ENCODE results near the gene MGAT4A. TPM values are rescaled to one million over a fixed set of nuclear protein-coding genes. Genes with fewer than 3 reads are reported as not detected.

Gene MGAT4A
- total and polyA plus RNA-seq, 2 of the 13 experiments (the other 11 are each of a cell fraction or from before 2014, with no cell fraction given), result 47.2 to 90.9 TPM

DNA sequence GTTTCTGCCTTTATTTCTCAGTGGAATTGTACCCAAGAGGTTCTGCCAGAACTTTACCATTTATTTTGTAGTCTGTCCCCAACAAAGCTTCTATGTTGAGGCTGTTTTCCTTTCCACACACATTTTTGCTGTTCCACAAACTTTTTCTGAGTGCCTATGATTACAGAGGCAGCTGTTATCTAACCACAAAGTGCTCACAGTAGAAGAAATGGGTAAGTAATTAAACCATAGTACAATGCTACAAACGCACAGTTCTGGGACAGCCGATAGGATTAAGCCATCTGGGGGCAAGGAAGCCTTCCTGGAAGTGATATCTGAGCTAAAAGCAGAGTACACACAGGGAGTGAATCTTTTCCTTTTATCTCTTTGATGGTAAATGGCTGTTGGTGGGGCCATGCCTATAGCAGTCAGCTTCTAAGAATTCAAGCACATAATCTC is 3.9 kb upstream of the MGAT4A start (continued):
- TF ChIP-seq ZBTB37 (CRISPR knock-in tag; IDR thresholded peaks at IDR 0.05), result peak; percentile 92
- TF ChIP-seq SP5 (CRISPR knock-in tag; IDR thresholded peaks at IDR 0.05; ENCODE audit: borderline replicate concordance, low read depth), result peak; percentile 63; the same call in 1 of the 2 replicates
- TF ChIP-seq ZNF512B (CRISPR knock-in tag; IDR thresholded peaks at IDR 0.05; ENCODE audit: borderline replicate concordance), result no peak
- TF ChIP-seq SATB2 (CRISPR knock-in tag; IDR thresholded peaks at IDR 0.05), result no peak
- TF ChIP-seq, protein P1, sequence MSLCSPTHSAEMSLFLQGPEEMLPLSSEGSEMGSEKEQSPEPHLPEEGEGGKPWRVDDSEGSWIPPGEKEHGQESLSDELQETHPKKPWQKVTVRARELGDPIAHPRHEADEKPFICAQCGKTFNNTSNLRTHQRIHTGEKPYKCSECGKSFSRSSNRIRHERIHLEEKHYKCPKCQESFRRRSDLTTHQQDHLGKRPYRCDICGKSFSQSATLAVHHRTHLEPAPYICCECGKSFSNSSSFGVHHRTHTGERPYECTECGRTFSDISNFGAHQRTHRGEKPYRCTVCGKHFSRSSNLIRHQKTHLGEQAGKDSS (CRISPR knock-in tag; IDR thresholded peaks at IDR 0.05; ENCODE audit: borderline replicate concordance, low read depth), result peak; percentile 78; the same call in 1 of the 2 replicates
- no peak for TF ChIP-seq ZNF136 (CRISPR knock-in tag; IDR thresholded peaks at IDR 0.05; ENCODE audit: low read depth)
- TF ChIP-seq ZNF609 (CRISPR knock-in tag; IDR thresholded peaks at IDR 0.05; ENCODE audit: borderline replicate concordance), result peak; percentile 84
- peak; percentile 83 for TF ChIP-seq PITX1 (CRISPR knock-in tag; IDR thresholded peaks at IDR 0.05)
- peak; percentile 63 for TF ChIP-seq ZNF331 (CRISPR knock-in tag; IDR thresholded peaks at IDR 0.05)
- TF ChIP-seq ZSCAN29 (CRISPR knock-in tag; conservative IDR thresholded peaks at IDR 0.05), result peak; percentile 71; the same call in 1 of the 2 replicates
- peak; percentile 85 for TF ChIP-seq TFE3 (CRISPR knock-in tag; IDR thresholded peaks at IDR 0.05)
- TF ChIP-seq BHLHE40 (IDR thresholded peaks at IDR 0.05; ENCODE audit: low read length), result 0 out of 2 replicates have a peak, but pooled peaks have one; percentile 32
- peak; percentile 31 for TF ChIP-seq ZEB1 (IDR thresholded peaks at IDR 0.05; ENCODE audit: insufficient replicate concordance, low read depth)
- TF ChIP-seq PRPF4 (IDR thresholded peaks at IDR 0.05; ENCODE audit: low read depth, low read length, poor library complexity, severe bottlenecking), result peak; percentile 68
